Suppressor macrophage (primary cell): ENCODE measurements around the gene MYH11.
A peak's percentile ranks its signal among the peaks of the same experiment; 100 is the strongest.

ENCODE experiments used
- DNase-seq, 4 experiments: peaks; one replicate each; pipeline ENCODE4 v3.0.0-alpha.2; 2020 to 2022
- total RNA-seq, 17 experiments: gene quantifications; one replicate each; lab custom pipeline; 2026; ENCODE audit warnings: mixed read lengths in 6 of 17, inconsistent platforms in 3 of 17; lab: John Stamatoyannopoulos, UW

The MYH11 gene
- 0 to 16.5 (median 0.05) reads per million in 17 experiments for total RNA-seq

DNA sequence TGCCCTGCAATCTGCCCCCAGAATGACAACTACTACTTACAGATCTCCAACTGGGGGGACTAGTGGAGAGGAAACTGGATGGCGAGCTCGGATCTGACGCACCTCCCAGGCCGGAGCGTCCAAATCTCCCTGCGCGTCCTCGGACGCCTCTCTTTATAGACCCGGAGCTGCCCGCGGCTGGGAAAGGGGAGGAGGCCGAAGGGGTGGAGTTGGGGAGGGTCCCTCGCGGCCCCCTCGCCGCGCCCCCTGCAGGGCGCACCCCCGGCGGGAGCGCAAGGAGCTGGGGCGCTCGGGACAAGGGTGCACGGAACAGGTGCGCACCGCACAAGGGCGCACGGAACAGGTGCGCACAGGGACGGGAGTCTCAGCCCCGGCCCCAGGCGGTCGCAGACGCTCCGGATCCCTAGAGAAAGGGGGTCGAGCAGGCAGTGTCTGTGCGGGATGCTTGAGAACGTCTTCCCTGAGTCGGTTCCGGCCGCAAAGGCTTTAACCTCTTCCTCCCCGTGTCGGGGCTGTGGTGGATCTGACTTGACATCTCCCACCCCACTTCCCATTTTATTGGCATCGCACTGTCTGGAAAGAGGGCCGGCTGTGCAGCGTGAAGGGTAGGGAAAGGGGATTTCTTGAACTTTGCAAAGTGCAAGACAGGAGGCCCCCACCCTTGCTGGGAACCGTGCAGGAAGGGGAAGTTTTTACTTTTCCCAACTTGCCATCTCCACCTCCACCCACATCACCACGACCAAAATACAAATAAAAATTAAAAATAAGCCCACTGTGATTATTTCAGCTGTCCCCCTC is at the start of gene MYH11:
Gene MYH11 (minus strand): TSS at position 128 of the 798 bp plus-strand sequence. CDS start 18,776 bp downstream, outside the sequence.
- peak; percentile 11 to 40 (median 24) for DNase-seq

DNA sequence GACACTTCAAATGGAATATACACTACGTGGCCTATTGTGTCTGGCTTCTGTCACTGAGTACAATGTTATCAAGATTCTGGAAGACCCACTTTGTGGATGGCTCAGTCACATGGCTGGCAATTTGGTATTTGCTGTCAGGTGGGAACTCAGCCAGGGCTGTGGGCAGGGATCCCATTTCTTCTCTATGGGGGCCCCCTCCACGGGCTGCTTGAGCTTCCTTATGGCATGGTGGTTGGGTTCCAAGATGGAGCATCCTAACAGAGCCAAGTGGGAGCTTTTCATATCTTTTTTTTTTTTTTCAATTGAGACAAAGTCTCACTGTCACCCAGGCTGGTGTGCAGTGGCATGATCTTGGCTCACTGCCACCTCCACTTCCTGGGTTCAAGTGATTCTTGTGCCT is 49.6 kb upstream of the MYH11 start:
- DNase-seq, result no peak

DNA sequence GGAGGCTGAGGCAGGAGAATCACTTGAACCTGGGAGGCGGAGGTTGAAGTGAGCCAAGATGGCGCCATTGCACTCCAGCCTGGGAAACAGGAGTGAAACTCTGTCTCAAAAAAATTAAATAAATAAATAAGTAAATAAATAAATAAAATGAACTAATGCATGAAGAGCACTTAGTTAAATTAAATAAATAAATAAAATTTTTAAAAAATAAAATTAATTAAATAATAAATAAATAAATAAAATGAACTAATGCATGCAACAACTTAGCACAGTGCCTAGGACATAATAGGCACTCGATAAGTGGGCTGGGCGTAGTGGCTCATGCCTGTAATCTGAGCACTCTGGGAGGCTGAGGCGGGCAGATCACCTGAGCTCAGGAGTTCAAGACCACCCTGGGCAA is 47.1 kb upstream of the MYH11 start:
- DNase-seq, result no peak

GRCh38 chr16:15900901-15901500 is 44.2 kb upstream of the MYH11 start:
- DNase-seq, result no peak

GRCh38 chr16:15900357-15900756 is 43.5 kb upstream of the MYH11 start:
- DNase-seq, result no peak

DNA sequence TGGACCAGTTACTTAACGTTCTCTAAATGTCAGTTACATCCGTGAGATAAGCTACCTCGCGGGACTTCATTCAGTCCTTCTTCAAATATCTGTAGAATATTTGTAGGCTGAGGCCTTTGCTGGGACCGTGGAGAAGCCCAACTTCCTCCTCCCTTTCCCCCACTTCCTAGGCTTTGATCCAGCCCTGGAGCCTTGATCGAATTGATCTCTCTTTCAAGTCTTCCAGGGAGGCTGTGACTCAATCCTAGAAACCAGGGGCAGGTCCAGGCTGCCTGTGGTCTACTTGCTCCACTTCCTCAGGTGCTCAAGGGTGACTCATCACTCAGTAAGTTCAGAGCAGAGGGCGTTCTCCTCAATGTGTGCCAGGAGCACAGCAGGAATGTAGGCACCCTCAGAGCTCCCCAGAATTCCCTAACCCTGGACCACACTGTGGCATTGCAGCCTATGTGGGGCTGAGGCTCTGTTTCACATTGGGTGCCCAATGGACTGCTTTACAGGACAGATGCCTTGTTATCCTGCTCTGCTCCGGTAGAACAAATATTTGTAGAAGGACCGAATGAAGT is 42.8 kb upstream of the MYH11 start:
- DNase-seq, result peak in 3 of 4 experiments; percentile 13 to 22 (median 19)

DNA sequence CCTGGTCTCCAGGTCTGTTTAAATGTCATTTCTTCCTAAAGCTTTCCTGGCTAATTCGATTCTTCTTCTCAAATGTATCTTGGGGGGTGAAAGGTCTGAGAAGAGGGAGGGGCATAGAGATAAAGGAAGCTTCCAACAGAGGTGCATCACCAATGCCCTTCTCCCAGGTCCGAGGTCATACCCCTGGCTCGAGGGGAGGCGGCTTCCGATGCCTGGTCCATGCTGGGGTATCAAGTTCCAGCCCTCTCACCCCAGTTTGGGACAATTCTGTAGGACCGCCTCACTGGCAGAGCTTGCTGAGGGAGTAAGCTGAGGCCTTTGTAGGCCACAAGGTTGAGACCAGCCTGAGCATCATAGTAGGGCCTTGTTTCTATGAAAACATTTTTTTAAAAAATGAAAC is 41.8 kb upstream of the MYH11 start:
- no peak for DNase-seq

- DNase-seq, result peak; percentile 18 to 60 (median 50)
These were observed 41.0 kb upstream of the MYH11 start for GRCh38 chr16:15897834-15898254.

DNA sequence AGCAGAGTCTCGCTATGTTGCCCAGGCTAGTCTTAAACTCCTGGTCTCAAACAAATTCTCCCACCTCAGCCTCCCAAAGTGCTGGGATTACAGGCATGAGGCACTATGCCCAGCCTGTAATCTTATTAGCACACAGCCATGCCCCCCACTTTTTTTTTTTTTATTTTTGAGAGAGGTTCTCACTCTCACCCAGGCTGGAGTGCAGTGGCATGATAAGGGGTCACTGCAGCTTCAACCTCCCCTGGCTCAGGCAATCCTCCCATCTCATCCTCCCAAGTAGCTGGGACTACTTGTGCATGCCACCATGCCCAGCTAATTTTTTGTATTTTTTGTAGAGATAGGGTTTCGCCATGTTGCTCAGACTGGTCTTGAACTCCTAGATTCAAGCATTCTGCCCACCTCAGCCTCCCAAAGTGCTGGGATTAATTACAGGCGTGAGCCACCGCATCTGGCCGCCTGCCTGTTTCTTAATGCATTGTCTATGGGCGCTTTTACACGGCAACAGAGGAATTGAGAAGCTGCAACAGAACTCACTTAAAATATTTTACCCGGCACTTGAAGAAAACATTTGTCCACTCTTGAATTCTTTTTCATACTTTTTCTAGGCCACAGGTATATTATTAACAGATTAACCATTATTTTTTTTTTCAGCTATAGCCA is 40.4 kb upstream of the MYH11 start:
- no peak for DNase-seq

DNA sequence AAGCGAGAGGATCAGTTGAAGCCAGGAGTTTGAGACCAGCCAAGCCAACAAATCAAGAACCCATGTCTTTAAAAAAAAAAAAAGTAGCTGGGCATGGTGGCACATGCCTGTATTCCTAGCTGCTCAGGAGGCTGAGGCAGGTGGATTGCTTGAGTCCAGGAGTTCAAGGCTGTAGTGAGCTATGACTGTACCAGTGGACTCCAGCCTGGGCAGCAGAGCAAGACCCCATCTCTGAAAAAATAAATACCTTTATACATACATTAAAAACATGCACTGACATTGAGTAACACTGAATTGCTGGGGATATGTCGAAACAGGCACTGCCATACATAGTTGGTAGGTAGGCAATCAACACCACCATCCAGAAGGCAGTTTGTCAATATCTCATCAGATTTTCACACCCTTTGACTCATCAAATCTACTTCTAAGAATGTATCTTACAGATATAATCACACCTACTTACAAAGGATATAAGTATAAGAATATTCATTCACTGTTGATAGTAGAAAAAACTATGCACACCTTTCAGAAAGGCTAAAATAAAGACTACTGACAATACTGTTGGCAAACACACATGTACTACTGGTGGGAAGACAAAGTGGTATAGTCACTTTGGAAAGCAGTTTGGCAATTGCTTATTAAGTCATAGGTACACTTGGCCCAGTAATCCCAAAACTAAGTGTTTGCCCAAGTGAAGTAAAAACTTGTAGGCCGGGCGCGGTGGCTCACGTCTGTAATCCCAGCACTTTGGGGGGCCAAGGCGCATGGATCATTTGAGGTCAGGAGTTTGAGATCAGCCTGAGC is 37.9 kb upstream of the MYH11 start:
- no peak for DNase-seq

GRCh38 chr16:15891508-15891907 is 34.7 kb upstream of the MYH11 start:
- DNase-seq, result no peak

- DNase-seq, result peak; percentile 100
These were observed 31.5 kb upstream of the MYH11 start, which contains the start of gene CEP20 for GRCh38 chr16:15888072-15888976. Gene CEP20, minus strand, starts transcription at chr16:15888603. Its CDS starts 18 bp downstream, at chr16:15888585.

GRCh38 chr16:15887283-15887682 is 30.5 kb upstream of the MYH11 start:
- DNase-seq, result peak in 1 of 4 experiments; percentile 6

GRCh38 chr16:15886078-15886477 is 29.2 kb upstream of the MYH11 start:
- no peak for DNase-seq

GRCh38 chr16:15885560-15886001 is 28.8 kb upstream of the MYH11 start:
- peak in 1 of 4 experiments; percentile 17 for DNase-seq

- no peak for DNase-seq
These were observed 25.7 kb upstream of the MYH11 start for GRCh38 chr16:15882563-15882962.

DNA sequence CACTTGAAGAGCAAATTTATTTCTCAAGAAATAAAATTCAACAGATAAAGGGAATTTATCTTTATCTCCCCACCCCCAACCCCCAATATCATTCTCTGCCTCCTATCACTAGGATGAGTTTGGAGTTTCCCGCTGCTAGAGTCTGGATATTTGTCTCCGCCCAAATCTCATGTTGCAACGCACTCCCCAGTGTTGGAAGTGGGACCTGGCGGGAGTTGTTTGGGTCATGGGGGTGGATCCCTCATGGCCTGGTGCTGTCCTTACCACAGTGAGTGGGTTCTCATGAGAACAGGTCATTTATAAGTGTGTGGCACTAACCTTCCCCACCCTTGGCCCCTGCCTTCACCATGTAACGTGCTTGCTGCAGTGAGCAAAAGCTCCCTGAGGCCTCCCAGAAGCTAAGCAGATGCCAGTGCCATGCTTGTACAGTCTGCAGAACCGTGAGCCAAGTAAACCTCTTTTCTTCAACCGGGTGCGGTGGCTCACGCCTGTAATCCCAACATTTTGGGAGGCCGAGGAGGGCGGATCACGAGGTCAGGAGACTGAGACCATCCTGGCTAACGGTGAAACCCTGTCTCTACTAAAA is 25.1 kb upstream of the MYH11 start:
- DNase-seq, result no peak

DNA sequence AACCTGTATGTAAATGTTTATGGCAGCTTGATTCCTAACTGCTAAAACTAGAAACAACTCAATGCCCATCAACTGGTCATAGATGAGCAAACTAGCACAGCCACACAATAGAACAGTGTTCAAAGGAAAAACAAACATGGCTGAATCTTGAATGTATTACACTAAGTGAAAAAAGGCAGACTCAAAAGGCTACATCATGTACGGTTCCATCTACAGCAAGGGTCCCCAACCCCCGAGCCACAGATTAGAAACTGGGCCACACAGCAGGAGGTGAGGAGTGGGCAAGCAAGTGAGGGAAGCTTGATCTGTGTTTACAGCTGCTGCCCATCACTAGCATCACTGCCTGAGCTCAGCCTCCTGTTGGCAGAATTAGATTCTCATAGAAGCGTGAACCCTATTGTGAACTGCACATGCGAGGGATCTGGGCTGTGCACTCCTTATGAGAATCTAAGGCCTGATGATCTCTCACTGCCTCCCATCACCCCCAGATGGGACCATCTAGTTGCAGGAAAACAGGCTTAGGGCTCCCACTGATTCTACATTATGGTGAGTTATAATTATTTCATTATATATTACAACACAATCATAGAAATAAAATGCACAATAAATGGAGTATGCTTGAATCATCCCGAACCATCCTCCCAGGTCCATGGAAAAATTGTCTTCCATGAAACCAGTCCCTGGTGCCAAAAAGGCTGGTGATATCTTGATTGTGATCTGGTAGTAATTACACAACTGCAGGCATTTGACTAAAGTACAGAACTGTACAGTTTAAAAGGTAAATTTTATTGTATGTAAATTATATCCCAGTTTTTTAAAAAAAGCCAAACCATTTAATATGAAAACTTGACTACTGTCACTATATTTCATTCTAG is 23.8 kb upstream of the MYH11 start:
- no peak for DNase-seq

GRCh38 chr16:15879255-15879811 is 22.5 kb upstream of the MYH11 start:
- peak; percentile 20 to 70 (median 40) for DNase-seq
